Loucy (cell line): ENCODE data around the gene SERPINB3.

Experiments
- CTCF ChIP-seq: fragments of 200-600 bp; sonication (generic); conservative IDR thresholded peaks from 2 replicates; pipeline ENCODE4 v1.5.1; 2014; ENCODE audit warnings: mild to moderate bottlenecking, antibody characterized with exemption, low read length
- EZH2phosphoT487 ChIP-seq: fragments of 200-600 bp; IDR thresholded peaks from 2 replicates; pipeline ENCODE4 v1.6.1; 2018; ENCODE audit warnings: antibody characterized with exemption, mild to moderate bottlenecking, moderate library complexity, borderline replicate concordance

- TF ChIP-seq CTCF (no peak), EZH2phosphoT487 (no peak)
Measured at GRCh38 chr18:63624863-63625262, 36.8 kb downstream of the SERPINB3 start.
